Activated CD4-positive, alpha-beta T cell treated with anti-CD3 and anti-CD28 coated beads, Interleukin-2, amount 10 ng/mL, durations not matched to agents 24 days and 14 days (primary cell): ENCODE data around the gene SLC9A9. TPM values are rescaled to one million over a fixed set of nuclear protein-coding genes. Genes with fewer than 3 reads are reported as not detected.
"Not testable (repeated sequence)": the region's sequence is repeated elsewhere in the genome, so short reads cannot be mapped to it uniquely, and the experiment has no call there.

Experiments used
- DNase-seq: peaks from one replicate; pipeline ENCODE4 v3.0.0; 2022
- H3K27ac Mint-ChIP-seq: one replicate; pipeline ENCODE4 v1.8.0; 2022; ENCODE audit warnings: mild to moderate bottlenecking, mixed read lengths
- H3K27me3 Mint-ChIP-seq: one replicate; pipeline ENCODE4 v1.8.0; 2022; ENCODE audit warnings: mixed read lengths
- H3K36me3 Mint-ChIP-seq: one replicate; pipeline ENCODE4 v1.8.0; 2022; ENCODE audit warnings: low read depth, mild to moderate bottlenecking, mixed read lengths
- H3K4me1 Mint-ChIP-seq: one replicate; pipeline ENCODE4 v1.8.0; 2021; ENCODE audit warnings: mixed read lengths
- H3K4me3 Mint-ChIP-seq: one replicate; pipeline ENCODE4 v1.8.0; 2022; ENCODE audit warnings: mild to moderate bottlenecking, moderate library complexity, mixed read lengths
- H3K9me3 Mint-ChIP-seq: one replicate; pipeline ENCODE4 v1.8.0; 2021; ENCODE audit warnings: mixed read lengths
- intact Hi-C: fragments of 100-400 bp; cut with micrococcal nuclease; formaldehyde crosslinking; loops from one replicate; pipeline ENCODE4 v1.15.1; 2023
- total RNA-seq: library from RNA; stranded (reverse); gene quantifications from 2 replicates; pipeline ENCODE4 v1.2.3, GENCODE V29; 2022

SLC9A9 gene
- total RNA-seq, 1 donor from 2014 or later, result 1.3 TPM

DNA sequence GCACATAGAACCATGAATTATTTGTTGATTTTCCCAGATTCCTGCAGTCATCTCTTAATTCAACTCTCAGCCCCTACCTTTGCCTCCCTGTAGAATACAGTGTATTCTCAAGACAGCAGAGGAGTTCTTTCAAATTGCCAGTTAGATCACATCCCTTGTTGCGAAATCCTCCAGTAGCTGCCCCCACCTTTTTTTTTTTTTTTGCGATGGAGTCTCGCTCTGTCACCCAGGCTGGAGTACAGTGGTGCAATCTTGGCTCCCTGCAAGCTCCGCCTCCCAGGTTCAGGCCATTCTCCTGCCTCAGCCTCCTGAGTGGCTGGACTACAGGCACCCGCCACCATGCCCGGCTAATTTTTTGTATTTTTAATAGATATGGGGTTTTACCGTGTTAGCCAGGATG is 417.0 kb downstream of the SLC9A9 start:
- peak; percentile 43 for DNase-seq
- not testable (repeated sequence) for H3K27me3 Mint-ChIP-seq, H3K36me3 Mint-ChIP-seq, H3K4me1 Mint-ChIP-seq, H3K9me3 Mint-ChIP-seq, H3K27ac Mint-ChIP-seq, H3K4me3 Mint-ChIP-seq
- intact Hi-C loops, result loop anchor here (10.0 kb wide), 1 partner anchor 214 kb away; no protein-coding TSS in a partner anchor

- no peaks in the 10 kb centered on the region for H3K9me3 Mint-ChIP-seq
- no peaks in the 10 kb centered on the region for H3K36me3 Mint-ChIP-seq
- intact Hi-C loops, result loop anchor here (10.0 kb wide), 1 partner anchor 214 kb away; no protein-coding TSS in a partner anchor
- no peaks in the 10 kb centered on the region for H3K4me1 Mint-ChIP-seq
- H3K27ac Mint-ChIP-seq, result no peak overlapping the region
- no peak overlapping the region for H3K4me3 Mint-ChIP-seq
- H3K27me3 Mint-ChIP-seq, result no peaks in the 10 kb centered on the region
- DNase-seq, result peak; percentile 41
Observed at GRCh38 chr3:143430568-143430967, 417.7 kb downstream of the SLC9A9 start.

GRCh38 chr3:143429628-143430514 is 418.4 kb downstream of the SLC9A9 start:
- intact Hi-C loops, result loop anchor here (10.0 kb wide), 1 partner anchor 215 kb away; no protein-coding TSS in a partner anchor
- no peak overlapping the region for H3K4me3 Mint-ChIP-seq

GRCh38 chr3:143428294-143428693 is 420.0 kb downstream of the SLC9A9 start:
- no peaks in the 10 kb centered on the region for H3K27me3 Mint-ChIP-seq
- intact Hi-C loops, result no loop called here

More at GRCh38 chr3:143429628-143430514, 418.4 kb downstream of the SLC9A9 start:
- no peak for DNase-seq
- H3K27me3 Mint-ChIP-seq, result no peaks in the 10 kb centered on the region
- no peaks in the 10 kb centered on the region for H3K9me3 Mint-ChIP-seq
- H3K36me3 Mint-ChIP-seq, result no peaks in the 10 kb centered on the region
- no peaks in the 10 kb centered on the region for H3K4me1 Mint-ChIP-seq
- no peak overlapping the region for H3K27ac Mint-ChIP-seq

GRCh38 chr3:143427631-143428030 is 420.6 kb downstream of the SLC9A9 start:
- Mint-ChIP-seq H3K4me3 (no peak overlapping the region), H3K27ac (no peak overlapping the region), H3K4me1 (peaks cover 5% of the 10 kb centered on the region), H3K9me3 (no peaks in the 10 kb centered on the region), H3K27me3 (peaks cover 2% of the 10 kb centered on the region), H3K36me3 (no peaks in the 10 kb centered on the region)
- intact Hi-C loops, result no loop called here
- peak; percentile 27 for DNase-seq

More at GRCh38 chr3:143428294-143428693, 420.0 kb downstream of the SLC9A9 start:
- peaks cover 5% of the 10 kb centered on the region for H3K4me1 Mint-ChIP-seq
- no peaks in the 10 kb centered on the region for H3K36me3 Mint-ChIP-seq
- DNase-seq, result no peak
- H3K4me3 Mint-ChIP-seq, result no peak overlapping the region
- no peaks in the 10 kb centered on the region for H3K9me3 Mint-ChIP-seq
- no peak overlapping the region for H3K27ac Mint-ChIP-seq

DNA sequence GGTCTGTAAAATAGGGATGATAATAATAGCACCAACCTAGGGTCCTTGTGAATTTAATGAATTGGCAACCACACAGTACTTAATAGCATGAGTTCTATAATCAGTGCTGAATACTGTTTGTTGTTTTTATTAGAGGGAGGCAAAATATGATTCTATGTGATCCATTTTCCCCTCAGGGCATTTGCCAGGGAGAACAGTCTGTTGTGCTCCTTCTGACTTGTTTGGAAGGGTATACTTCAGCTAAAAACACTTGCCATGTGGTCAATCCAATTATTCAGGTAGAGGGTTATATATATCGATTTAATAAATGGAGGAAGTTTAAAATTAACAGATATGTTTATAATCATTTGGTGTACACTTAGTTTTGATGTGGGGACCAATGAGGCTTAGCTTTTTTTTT is 423.4 kb downstream of the SLC9A9 start:
- H3K36me3 Mint-ChIP-seq, result no peaks in the 10 kb centered on the region
- H3K4me1 Mint-ChIP-seq, result peaks cover 5% of the 10 kb centered on the region
- intact Hi-C loops, result no loop called here
- no peak overlapping the region for H3K27ac Mint-ChIP-seq
- peaks cover 10% of the 10 kb centered on the region for H3K27me3 Mint-ChIP-seq
- no peak for DNase-seq
- H3K9me3 Mint-ChIP-seq, result peaks cover 5% of the 10 kb centered on the region
- no peak overlapping the region for H3K4me3 Mint-ChIP-seq

GRCh38 chr3:143421556-143421955 is 426.7 kb downstream of the SLC9A9 start:
- intact Hi-C loops, result no loop called here
- no peak overlapping the region for H3K27ac Mint-ChIP-seq
- H3K9me3 Mint-ChIP-seq, result peaks cover 9% of the 10 kb centered on the region
- no peak for DNase-seq
- H3K4me1 Mint-ChIP-seq, result peaks cover 5% of the 10 kb centered on the region
- peaks cover 10% of the 10 kb centered on the region for H3K27me3 Mint-ChIP-seq
- no peak overlapping the region for H3K4me3 Mint-ChIP-seq
- no peaks in the 10 kb centered on the region for H3K36me3 Mint-ChIP-seq

DNA sequence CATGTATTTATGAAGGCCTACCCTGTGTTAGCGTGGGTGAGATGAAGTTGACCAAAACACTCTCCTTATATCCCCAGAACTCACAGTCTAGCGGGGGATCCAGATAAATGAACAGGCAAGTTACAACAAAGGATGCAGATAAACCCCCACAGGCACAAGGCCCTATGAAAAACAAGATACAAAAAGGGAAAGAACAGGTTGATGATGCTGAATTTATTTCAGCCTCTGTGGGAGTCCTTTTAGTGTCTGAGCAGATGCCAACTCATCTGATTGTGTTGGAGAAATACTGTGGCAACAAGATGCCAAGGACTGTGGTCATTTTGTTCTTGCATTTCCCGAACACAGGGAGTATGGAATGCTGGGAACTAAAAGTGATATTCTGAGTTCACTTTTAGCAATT is 428.7 kb downstream of the SLC9A9 start:
- Mint-ChIP-seq H3K4me3 (no peak overlapping the region), H3K4me1 (peaks cover 8% of the 10 kb centered on the region), H3K9me3 (peaks cover 9% of the 10 kb centered on the region), H3K27ac (no peak overlapping the region), H3K36me3 (no peaks in the 10 kb centered on the region), H3K27me3 (peaks cover 10% of the 10 kb centered on the region)
- intact Hi-C loops, result no loop called here
- no peak for DNase-seq

- intact Hi-C loops, result no loop called here
- H3K27me3 Mint-ChIP-seq, result peaks cover 10% of the 10 kb centered on the region
- no peaks in the 10 kb centered on the region for H3K36me3 Mint-ChIP-seq
- no peak overlapping the region for H3K4me3 Mint-ChIP-seq
- H3K4me1 Mint-ChIP-seq, result peaks cover 5% of the 10 kb centered on the region
- DNase-seq, result peak; percentile 15
- H3K27ac Mint-ChIP-seq, result no peak overlapping the region
- H3K9me3 Mint-ChIP-seq, result peaks cover 9% of the 10 kb centered on the region
Observed at GRCh38 chr3:143418391-143418790, 429.9 kb downstream of the SLC9A9 start.

DNA sequence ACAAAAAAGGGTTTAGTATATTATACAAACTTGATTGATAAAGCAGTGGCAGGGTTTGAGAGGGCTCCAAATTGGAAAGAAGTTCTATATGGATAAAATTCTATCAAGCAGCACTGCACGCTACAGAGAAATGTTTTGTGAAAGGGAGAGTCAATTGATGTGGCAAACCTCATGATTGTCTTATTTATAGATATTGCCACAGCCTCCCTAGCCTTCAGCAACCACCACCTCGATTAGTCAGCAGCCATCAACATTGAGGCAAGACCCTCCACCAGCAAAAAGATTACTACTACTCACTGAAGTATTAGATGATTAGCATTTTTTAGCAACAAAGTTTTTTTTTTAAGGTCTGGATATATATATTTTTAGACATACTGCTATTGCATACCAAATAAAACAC is 432.0 kb downstream of the SLC9A9 start:
- peaks cover 2% of the 10 kb centered on the region for H3K27me3 Mint-ChIP-seq
- H3K4me1 Mint-ChIP-seq, result peaks cover 5% of the 10 kb centered on the region
- DNase-seq, result no peak
- no peak overlapping the region for H3K27ac Mint-ChIP-seq
- no peak overlapping the region for H3K4me3 Mint-ChIP-seq
- H3K9me3 Mint-ChIP-seq, result peaks cover 4% of the 10 kb centered on the region
- intact Hi-C loops, result no loop called here
- H3K36me3 Mint-ChIP-seq, result no peaks in the 10 kb centered on the region

GRCh38 chr3:143414571-143415253 is 433.6 kb downstream of the SLC9A9 start:
- Mint-ChIP-seq H3K4me3 (no peak overlapping the region), H3K27ac (no peak overlapping the region), H3K9me3 (peaks cover 4% of the 10 kb centered on the region), H3K4me1 (peaks cover 5% of the 10 kb centered on the region), H3K27me3 (no peaks in the 10 kb centered on the region), H3K36me3 (no peaks in the 10 kb centered on the region)
- intact Hi-C loops, result no loop called here
- no peak for DNase-seq

GRCh38 chr3:143413372-143413771 is 434.9 kb downstream of the SLC9A9 start:
- H3K4me3 Mint-ChIP-seq, result no peak overlapping the region
- H3K9me3 Mint-ChIP-seq, result peaks cover 4% of the 10 kb centered on the region
- intact Hi-C loops, result no loop called here
- H3K4me1 Mint-ChIP-seq, result peaks cover 5% of the 10 kb centered on the region
- no peak overlapping the region for H3K27ac Mint-ChIP-seq
- no peak for DNase-seq
- H3K36me3 Mint-ChIP-seq, result no peaks in the 10 kb centered on the region
- no peaks in the 10 kb centered on the region for H3K27me3 Mint-ChIP-seq

GRCh38 chr3:143412084-143412483 is 436.2 kb downstream of the SLC9A9 start:
- DNase-seq, result no peak
- intact Hi-C loops, result no loop called here
- no peaks in the 10 kb centered on the region for H3K27me3 Mint-ChIP-seq
- no peaks in the 10 kb centered on the region for H3K36me3 Mint-ChIP-seq
- H3K9me3 Mint-ChIP-seq, result peaks cover 4% of the 10 kb centered on the region
- no peak overlapping the region for H3K27ac Mint-ChIP-seq
- no peak overlapping the region for H3K4me3 Mint-ChIP-seq
- H3K4me1 Mint-ChIP-seq, result peaks cover 5% of the 10 kb centered on the region

GRCh38 chr3:143410259-143410658 is 438.0 kb downstream of the SLC9A9 start:
- peaks cover 5% of the 10 kb centered on the region for H3K4me1 Mint-ChIP-seq
- intact Hi-C loops, result no loop called here
- no peak overlapping the region for H3K27ac Mint-ChIP-seq
- H3K9me3 Mint-ChIP-seq, result no peaks in the 10 kb centered on the region
- no peak overlapping the region for H3K4me3 Mint-ChIP-seq
- DNase-seq, result no peak
- H3K27me3 Mint-ChIP-seq, result no peaks in the 10 kb centered on the region
- H3K36me3 Mint-ChIP-seq, result no peaks in the 10 kb centered on the region
